ENCODE results near the gene RIPOR2.
A peak's percentile ranks its signal among the peaks of the same experiment; 100 is the strongest.
"Not testable (repeated sequence)": the region's sequence is repeated elsewhere in the genome, so short reads cannot be mapped to it uniquely, and the experiment has no call there.

The RIPOR2 gene

GRCh38 chr6:24902782-24903181 lies 33.0 kb downstream of the RIPOR2 start:
- DNase-seq = no peak

GRCh38 chr6:24901698-24902328 lies 33.9 kb downstream of the RIPOR2 start:
- DNase-seq = no peak

GRCh38 chr6:24900917-24901697 lies 34.7 kb downstream of the RIPOR2 start:
- DNase-seq = no peak

GRCh38 chr6:24899997-24900325 lies 35.8 kb downstream of the RIPOR2 start:
- DNase-seq = peak; percentile 64

GRCh38 chr6:24899136-24899996 lies 36.4 kb downstream of the RIPOR2 start:
- DNase-seq = no peak

GRCh38 chr6:24898676-24899075 lies 37.1 kb downstream of the RIPOR2 start:
- no peak for DNase-seq

- no peak for DNase-seq
These were observed 38.6 kb downstream of the RIPOR2 start for GRCh38 chr6:24897186-24897585.

GRCh38 chr6:24893342-24893850 lies 42.4 kb downstream of the RIPOR2 start:
- DNase-seq = no peak

GRCh38 chr6:24891004-24891403 lies 44.8 kb downstream of the RIPOR2 start:
- DNase-seq = no peak

GRCh38 chr6:24890471-24890870 lies 45.3 kb downstream of the RIPOR2 start:
- no peak for DNase-seq

GRCh38 chr6:24888715-24889370 lies 46.9 kb downstream of the RIPOR2 start:
- no peak for DNase-seq

- no peak for DNase-seq
These were observed 48.1 kb downstream of the RIPOR2 start for GRCh38 chr6:24887545-24888140.

- DNase-seq = no peak
These were observed 52.1 kb downstream of the RIPOR2 start for GRCh38 chr6:24883618-24884017.

GRCh38 chr6:24882835-24883555 lies 52.8 kb downstream of the RIPOR2 start:
- DNase-seq = no peak

- no peak for DNase-seq
These were observed 53.5 kb downstream of the RIPOR2 start for GRCh38 chr6:24882295-24882694.

GRCh38 chr6:24881376-24881775 lies 54.4 kb downstream of the RIPOR2 start:
- no peak for DNase-seq

- DNase-seq = no peak
These were observed 55.3 kb downstream of the RIPOR2 start for GRCh38 chr6:24880451-24880850.

- DNase-seq = no peak
These were observed 56.4 kb downstream of the RIPOR2 start for GRCh38 chr6:24879351-24879750.

- DNase-seq = not testable (repeated sequence)
These were observed 58.0 kb downstream of the RIPOR2 start for GRCh38 chr6:24877747-24878146.

- no peak for DNase-seq
These were observed 59.0 kb downstream of the RIPOR2 start for GRCh38 chr6:24876499-24877465.

GRCh38 chr6:24875534-24875901 lies 60.2 kb downstream of the RIPOR2 start:
- DNase-seq = no peak
